ENCODE measurements around the gene TMEM97. TPM values are rescaled to one million over a fixed set of nuclear protein-coding genes. Genes with fewer than 3 reads are reported as not detected.

TMEM97 gene
- total RNA-seq, 1 donor from 2014 or later, result 60.9 TPM

- H3K36me3 Mint-ChIP-seq (ENCODE audit: low read depth), result peaks cover 6% of the 10 kb centered on the region
- H3K4me1 Mint-ChIP-seq (ENCODE audit: low read depth), result peaks cover 14% of the 10 kb centered on the region
- H3K27me3 Mint-ChIP-seq (ENCODE audit: insufficient read depth), result no peaks in the 10 kb centered on the region
- peak overlapping the region; percentile 85 for H3K4me3 Mint-ChIP-seq
- no peaks in the 10 kb centered on the region for H3K9me3 Mint-ChIP-seq
- DNase-seq (ENCODE audit: low spot score), result no peak
- H3K27ac Mint-ChIP-seq, result peak overlapping the region; percentile 68
- intact Hi-C loops (cut with micrococcal nuclease), result loop anchor here (1.0 to 5.0 kb wide), 5 partner anchors 12 to 225 kb away; partner anchors contain the start of genes SLC46A1, SPAG5 and TMEM97
Observed at GRCh38 chr17:28372203-28372944, 53.4 kb downstream of the TMEM97 start.

GRCh38 chr17:28372945-28373274 is 53.9 kb downstream of the TMEM97 start:
- H3K4me3 Mint-ChIP-seq, result peak overlapping the region; percentile 85
- no peak for DNase-seq (ENCODE audit: low spot score)
- peaks cover 14% of the 10 kb centered on the region for H3K4me1 Mint-ChIP-seq (ENCODE audit: low read depth)
- H3K27ac Mint-ChIP-seq, result peak overlapping the region; percentile 68
- intact Hi-C loops (cut with micrococcal nuclease), result loop anchor here (1.0 to 5.0 kb wide), 5 partner anchors 11 to 224 kb away; partner anchors contain the start of genes SLC46A1, SPAG5 and TMEM97
- H3K36me3 Mint-ChIP-seq (ENCODE audit: low read depth), result peaks cover 6% of the 10 kb centered on the region
- no peaks in the 10 kb centered on the region for H3K9me3 Mint-ChIP-seq
- no peaks in the 10 kb centered on the region for H3K27me3 Mint-ChIP-seq (ENCODE audit: insufficient read depth)

Other genes with a start within 250 kb of the TMEM97 start
- 21.3 and 25.8 TPM in 2 replicates for gene IFT20, start 16.3 kb downstream of the TMEM97 start, total RNA-seq
- gene TNFAIP1, start 16.6 kb downstream of the TMEM97 start, total RNA-seq, result 35.1 and 39.9 TPM in 2 replicates
- gene POLDIP2, start 38.3 kb downstream of the TMEM97 start, total RNA-seq, result 110 and 114 TPM in 2 replicates
- gene SEBOX, start 46.0 kb downstream of the TMEM97 start, total RNA-seq, result not detected in 2 replicates
- 0.31 and 0.34 TPM in 2 replicates for gene VTN, start 51.1 kb downstream of the TMEM97 start, total RNA-seq
- gene SARM1, start 52.5 kb downstream of the TMEM97 start, total RNA-seq, result 40.7 and 45.6 TPM in 2 replicates
- gene SLC46A1, start 87.0 kb downstream of the TMEM97 start, total RNA-seq, result 7.8 and 8.1 TPM in 2 replicates
- not detected in 2 replicates for gene SLC13A2, start 154.4 kb downstream of the TMEM97 start, total RNA-seq
- gene FOXN1, start 187.1 kb downstream of the TMEM97 start, total RNA-seq, result not detected in 2 replicates
- gene UNC119, start 233.4 kb downstream of the TMEM97 start, total RNA-seq, result 63.3 and 63.9 TPM in 2 replicates

Data from activated T-helper 1 cell treated with anti-CD3 and anti-CD28 coated beads, Interleukin-12 subunit alpha, Interleukin-12 subunit beta, Interleukin-2, Interleukin-4 antibody, amounts not matched to agents 30 ng/mL and 10 ng/mL and 1 ng/mL, durations not matched to agents 14 hours and 24 hours and 36 hours (primary cell).